ENCODE results near the gene PADI2. TPM values are rescaled to one million over a fixed set of nuclear protein-coding genes. Genes with fewer than 3 reads are reported as not detected.

PADI2 gene
- total RNA-seq, 1 experiment from 2014 or later = 0.16 TPM

DNA sequence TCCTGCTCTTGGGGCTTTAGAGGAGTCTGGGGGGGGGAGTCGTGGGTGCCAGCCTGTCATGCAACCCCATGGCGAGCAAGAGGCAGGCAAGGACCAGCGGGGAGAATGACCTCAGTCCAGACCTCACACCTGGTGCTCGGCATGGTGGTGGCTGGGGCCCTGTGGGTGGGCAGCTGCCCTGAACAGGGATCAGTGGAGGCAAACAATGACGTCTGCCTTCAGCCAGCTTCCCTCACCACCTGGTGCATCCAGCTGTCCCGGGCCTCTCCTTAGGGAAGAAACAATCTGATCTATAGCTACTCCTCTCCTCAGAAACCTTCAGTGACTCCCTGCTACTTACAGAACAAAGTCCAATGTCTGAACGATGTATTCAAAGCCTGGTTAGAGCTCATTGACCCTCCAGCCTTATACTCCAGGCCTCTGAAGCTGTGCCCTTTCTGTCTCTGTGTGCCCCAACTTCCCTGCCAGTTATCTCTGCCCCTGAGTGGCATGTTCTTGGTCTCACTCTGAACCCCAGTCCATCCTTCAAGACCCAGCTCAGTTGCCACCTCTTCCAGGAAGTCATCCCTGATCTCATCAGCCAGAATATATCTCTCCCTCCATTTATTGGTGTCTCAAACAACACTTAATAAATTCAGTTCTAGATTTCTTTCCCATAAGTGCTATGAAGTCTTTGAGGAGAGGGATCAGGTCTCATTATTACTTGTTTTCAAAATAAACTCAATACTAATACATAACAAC lies 6.6 kb downstream of the PADI2 start:
- H3K4me3 Mint-ChIP-seq (ENCODE audit: unreplicated experiment) = no peak overlapping the region
- no peaks in the 10 kb centered on the region for H3K4me1 Mint-ChIP-seq (ENCODE audit: insufficient read depth, unreplicated experiment)
- no peaks in the 10 kb centered on the region for H3K36me3 Mint-ChIP-seq (ENCODE audit: insufficient read depth, unreplicated experiment)
- intact Hi-C loops (cut with micrococcal nuclease) = no loop called here
- no TSS peak for BruUV-seq (replicated peaks)
- H3K9me3 Mint-ChIP-seq (ENCODE audit: unreplicated experiment) = no peaks in the 10 kb centered on the region
- TF ChIP-seq, protein P1, sequence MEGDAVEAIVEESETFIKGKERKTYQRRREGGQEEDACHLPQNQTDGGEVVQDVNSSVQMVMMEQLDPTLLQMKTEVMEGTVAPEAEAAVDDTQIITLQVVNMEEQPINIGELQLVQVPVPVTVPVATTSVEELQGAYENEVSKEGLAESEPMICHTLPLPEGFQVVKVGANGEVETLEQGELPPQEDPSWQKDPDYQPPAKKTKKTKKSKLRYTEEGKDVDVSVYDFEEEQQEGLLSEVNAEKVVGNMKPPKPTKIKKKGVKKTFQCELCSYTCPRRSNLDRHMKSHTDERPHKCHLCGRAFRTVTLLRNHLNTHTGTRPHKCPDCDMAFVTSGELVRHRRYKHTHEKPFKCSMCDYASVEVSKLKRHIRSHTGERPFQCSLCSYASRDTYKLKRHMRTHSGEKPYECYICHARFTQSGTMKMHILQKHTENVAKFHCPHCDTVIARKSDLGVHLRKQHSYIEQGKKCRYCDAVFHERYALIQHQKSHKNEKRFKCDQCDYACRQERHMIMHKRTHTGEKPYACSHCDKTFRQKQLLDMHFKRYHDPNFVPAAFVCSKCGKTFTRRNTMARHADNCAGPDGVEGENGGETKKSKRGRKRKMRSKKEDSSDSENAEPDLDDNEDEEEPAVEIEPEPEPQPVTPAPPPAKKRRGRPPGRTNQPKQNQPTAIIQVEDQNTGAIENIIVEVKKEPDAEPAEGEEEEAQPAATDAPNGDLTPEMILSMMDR (IDR thresholded peaks at IDR 0.05; ENCODE audit: unreplicated experiment) = no peak
- ChIA-PET CTCF (interaction anchor here (0.5 kb wide), 1 partner anchor 253 kb away, joined by 3 read pairs; no protein-coding TSS in a partner anchor), POLR2A (no interaction called here)
- no peak for DNase-seq (ENCODE audit: unreplicated experiment)
- H3K27me3 Mint-ChIP-seq (ENCODE audit: insufficient read depth, unreplicated experiment) = peaks cover under 1% of the 10 kb centered on the region
- H3K27ac Mint-ChIP-seq (ENCODE audit: low read depth, unreplicated experiment) = no peak overlapping the region

DNA sequence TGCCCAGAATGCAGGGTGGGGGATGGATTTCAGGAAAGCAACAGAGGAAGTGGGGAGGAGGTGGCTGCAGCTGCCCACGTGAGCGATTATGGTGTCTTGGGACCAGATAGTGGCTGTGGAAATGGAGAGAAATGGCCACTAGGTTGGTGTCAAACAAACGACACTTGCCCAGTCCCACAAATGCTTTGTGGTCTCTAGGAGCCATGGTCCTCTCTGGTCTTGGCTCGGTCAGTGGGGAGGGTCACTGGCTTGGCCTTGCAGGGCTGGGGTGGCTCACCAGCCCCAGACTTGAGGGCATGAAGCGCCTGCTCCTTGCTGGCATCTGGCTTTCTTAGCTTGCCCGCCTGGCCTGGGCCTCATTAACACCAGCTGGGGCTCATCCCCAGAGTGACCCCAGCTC lies 7.2 kb downstream of the PADI2 start:
- intact Hi-C loops (cut with micrococcal nuclease) = no loop called here
- no peaks in the 10 kb centered on the region for H3K36me3 Mint-ChIP-seq (ENCODE audit: insufficient read depth, unreplicated experiment)
- H3K27ac Mint-ChIP-seq (ENCODE audit: low read depth, unreplicated experiment) = no peak overlapping the region
- no peaks in the 10 kb centered on the region for H3K9me3 Mint-ChIP-seq (ENCODE audit: unreplicated experiment)
- BruUV-seq (replicated peaks) = no TSS peak
- CTCF ChIA-PET = interaction anchor here (0.5 kb wide), 1 partner anchor 254 kb away, joined by 3 read pairs; no protein-coding TSS in a partner anchor
- H3K27me3 Mint-ChIP-seq (ENCODE audit: insufficient read depth, unreplicated experiment) = no peaks in the 10 kb centered on the region
- H3K4me3 Mint-ChIP-seq (ENCODE audit: unreplicated experiment) = no peak overlapping the region
- POLR2A ChIA-PET = no interaction called here
- TF ChIP-seq, protein P1 (IDR thresholded peaks at IDR 0.05; ENCODE audit: unreplicated experiment) = no peak
- no peak for DNase-seq (ENCODE audit: unreplicated experiment)
- no peaks in the 10 kb centered on the region for H3K4me1 Mint-ChIP-seq (ENCODE audit: insufficient read depth, unreplicated experiment)

DNA sequence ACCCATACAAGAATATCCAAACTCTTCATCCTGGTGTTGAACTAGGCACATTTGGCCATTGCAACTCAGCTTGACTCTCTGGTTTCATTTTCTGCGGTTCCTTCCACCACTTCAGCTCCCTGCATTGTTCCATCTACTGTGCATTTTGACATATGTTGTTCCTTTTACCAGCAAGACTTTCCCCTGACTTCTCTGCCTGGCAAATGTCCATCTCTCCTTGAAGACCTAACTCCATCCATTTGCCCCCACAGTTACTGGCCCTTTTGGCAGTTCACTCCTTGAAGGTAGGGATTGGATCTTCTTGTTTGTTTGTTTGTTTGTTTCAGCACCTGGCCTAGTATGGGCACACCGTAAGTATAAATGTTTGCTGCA lies 8.7 kb downstream of the PADI2 start:
- Mint-ChIP-seq H3K27ac (ENCODE audit: low read depth, unreplicated experiment) (no peak overlapping the region), H3K4me3 (ENCODE audit: unreplicated experiment) (no peak overlapping the region), H3K9me3 (ENCODE audit: unreplicated experiment) (no peaks in the 10 kb centered on the region), H3K27me3 (ENCODE audit: insufficient read depth, unreplicated experiment) (no peaks in the 10 kb centered on the region), H3K36me3 (ENCODE audit: insufficient read depth, unreplicated experiment) (no peaks in the 10 kb centered on the region), H3K4me1 (ENCODE audit: insufficient read depth, unreplicated experiment) (no peaks in the 10 kb centered on the region)
- CTCF ChIA-PET = interaction anchor here (0.5 kb wide), 1 partner anchor 159 kb away, joined by 4 read pairs; no protein-coding TSS in a partner anchor
- POLR2A ChIA-PET = no interaction called here
- TF ChIP-seq, protein P1 (IDR thresholded peaks at IDR 0.05; ENCODE audit: unreplicated experiment) = no peak
- no TSS peak for BruUV-seq (replicated peaks)
- intact Hi-C loops (cut with micrococcal nuclease) = no loop called here
- no peak for DNase-seq (ENCODE audit: unreplicated experiment)

DNA sequence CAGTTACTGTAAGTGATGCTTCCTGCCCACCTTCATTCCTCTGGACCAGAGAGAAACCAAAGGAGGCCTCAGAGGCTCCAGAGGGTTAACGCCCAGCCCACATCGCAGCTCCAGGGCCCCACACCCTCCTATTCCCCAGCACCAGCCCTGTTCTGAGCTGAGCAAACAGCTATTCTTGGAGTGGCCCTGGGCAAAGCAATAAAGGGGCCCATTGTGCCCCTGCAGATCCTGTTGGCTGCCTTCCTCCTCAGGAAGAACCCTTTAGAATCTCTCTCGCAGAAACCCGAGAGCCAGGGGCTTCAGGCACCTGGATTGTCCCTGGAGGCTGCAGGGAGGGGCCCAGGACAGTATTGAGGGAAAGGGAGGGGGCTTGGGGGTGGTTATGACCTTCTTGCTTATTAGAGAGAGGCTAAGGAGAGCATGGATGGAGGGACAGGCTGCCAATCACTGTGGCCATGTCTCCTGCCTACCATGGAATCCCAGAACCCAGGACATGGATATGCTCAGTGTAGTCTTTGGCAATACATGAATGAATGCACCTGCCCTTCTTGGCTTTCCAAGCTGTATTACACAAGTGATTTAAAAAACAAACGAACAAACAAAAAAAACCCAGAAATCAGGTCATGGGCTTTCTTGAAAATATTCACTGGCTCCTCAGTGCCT lies 9.2 kb downstream of the PADI2 start:
- CTCF ChIA-PET = interaction anchor here (1.5 kb wide), 1 partner anchor 15 kb away, joined by 3 read pairs; no protein-coding TSS in a partner anchor
- TF ChIP-seq, protein P1 (IDR thresholded peaks at IDR 0.05; ENCODE audit: unreplicated experiment) = no peak
- Mint-ChIP-seq H3K4me1 (ENCODE audit: insufficient read depth, unreplicated experiment) (no peaks in the 10 kb centered on the region), H3K36me3 (ENCODE audit: insufficient read depth, unreplicated experiment) (no peaks in the 10 kb centered on the region), H3K27ac (ENCODE audit: low read depth, unreplicated experiment) (no peak overlapping the region), H3K9me3 (ENCODE audit: unreplicated experiment) (no peaks in the 10 kb centered on the region), H3K27me3 (ENCODE audit: insufficient read depth, unreplicated experiment) (no peaks in the 10 kb centered on the region), H3K4me3 (ENCODE audit: unreplicated experiment) (no peak overlapping the region)
- DNase-seq (ENCODE audit: unreplicated experiment) = no peak
- BruUV-seq (replicated peaks) = no TSS peak
- POLR2A ChIA-PET = interaction anchor here (0.8 to 1.3 kb wide), 2 partner anchors 11 to 12 kb away, joined by 3 read pairs; no protein-coding TSS in a partner anchor
- intact Hi-C loops (cut with micrococcal nuclease) = no loop called here

Data from MCF 10A (cell line).